BJ (cell line): ENCODE measurements around the gene KIFC1. TPM values are rescaled to one million over a fixed set of nuclear protein-coding genes. Genes with fewer than 3 reads are reported as not detected.

Source experiments
- CTCF ChIA-PET: fragments of 350-600 bp; formaldehyde crosslinking; extraction: SDS; loops from one replicate; lab custom pipeline; 2021; ENCODE audit warnings: antibody characterized with exemption, inconsistent platforms; lab: Yijun Ruan, JAX
- POLR2A ChIA-PET: fragments of 300-600 bp; sonication (Branson Sonifier 250); formaldehyde crosslinking; extraction: SDS; loops from one replicate; lab custom pipeline; 2021; ENCODE audit warnings: antibody characterized with exemption; lab: Charles Lee
- DNase-seq: peaks from one replicate; pipeline ENCODE4 v3.0.0-alpha.2; 2011; ENCODE audit warnings: low read depth
- H3K27me3 ChIP-seq: 2 replicates; pipeline ENCODE4 v1.6.0; 2011; ENCODE audit warnings: low read length; ENCODE audit not compliant: control insufficient read depth, insufficient read depth
- H3K36me3 ChIP-seq: 2 replicates; pipeline ENCODE4 v1.5.1; 2011; ENCODE audit warnings: low read length; ENCODE audit not compliant: control insufficient read depth, insufficient read depth
- H3K4me3 ChIP-seq: 2 replicates; pipeline ENCODE4 v1.5.1; 2011; ENCODE audit warnings: low read depth, mild to moderate bottlenecking, control low read depth, low read length
- CTCF ChIP-seq: IDR thresholded peaks from 2 replicates; pipeline ENCODE4 v1.5.1; 2011; ENCODE audit warnings: low read depth, mild to moderate bottlenecking, control low read depth, inconsistent platforms, low read length, moderate library complexity; ENCODE audit not compliant: insufficient read depth
- polyA plus RNA-seq: library from polyadenylated mRNA; depleted of rRNA; stranded (reverse); fragments of >200 nt; gene quantifications from 2 replicates; pipeline ENCODE4 v1.2.3, GENCODE V29; 2011

KIFC1 gene
- polyA plus RNA-seq, 1 experiment, result 32.4 TPM

GRCh38 chr6:33445119-33445603 is 53.5 kb downstream of the KIFC1 start:
- H3K4me3 ChIP-seq, result no peak overlapping the region
- H3K36me3 ChIP-seq, result peaks cover 47% of the 10 kb centered on the region
- ChIA-PET CTCF (no interaction called here), POLR2A (no interaction called here)
- TF ChIP-seq CTCF, result no peak
- H3K27me3 ChIP-seq, result no peaks in the 10 kb centered on the region
- DNase-seq, result no peak

GRCh38 chr6:33446356-33446755 is 54.7 kb downstream of the KIFC1 start:
- ChIA-PET POLR2A (no interaction called here), CTCF (no interaction called here)
- Histone ChIP-seq H3K36me3 (peaks cover 42% of the 10 kb centered on the region), H3K27me3 (no peaks in the 10 kb centered on the region), H3K4me3 (no peak overlapping the region)
- no peak for DNase-seq
- TF ChIP-seq CTCF, result no peak

GRCh38 chr6:33450434-33450833 is 58.8 kb downstream of the KIFC1 start:
- H3K4me3 ChIP-seq, result no peak overlapping the region
- no peaks in the 10 kb centered on the region for H3K27me3 ChIP-seq
- ChIA-PET CTCF (interaction anchor here (1.5 kb wide), 1 partner anchor 12 kb away, joined by 3 read pairs; no protein-coding TSS in a partner anchor), POLR2A (no interaction called here)
- peaks cover 24% of the 10 kb centered on the region for H3K36me3 ChIP-seq
- no peak for TF ChIP-seq CTCF
- DNase-seq, result no peak

GRCh38 chr6:33451606-33452005 is 60.0 kb downstream of the KIFC1 start:
- ChIA-PET POLR2A (no interaction called here), CTCF (no interaction called here)
- Histone ChIP-seq H3K27me3 (no peaks in the 10 kb centered on the region), H3K4me3 (no peak overlapping the region), H3K36me3 (peaks cover 20% of the 10 kb centered on the region)
- DNase-seq, result no peak
- no peak for TF ChIP-seq CTCF

GRCh38 chr6:33452496-33452895 is 60.9 kb downstream of the KIFC1 start:
- ChIA-PET CTCF (no interaction called here), POLR2A (no interaction called here)

More at GRCh38 chr6:33452496-33452895, 60.9 kb downstream of the KIFC1 start:
- DNase-seq, result no peak
- H3K36me3 ChIP-seq, result peaks cover 15% of the 10 kb centered on the region
- H3K27me3 ChIP-seq, result no peaks in the 10 kb centered on the region
- no peak overlapping the region for H3K4me3 ChIP-seq
- TF ChIP-seq CTCF, result no peak
